ENCODE measurements around the gene WWOX.

DNA sequence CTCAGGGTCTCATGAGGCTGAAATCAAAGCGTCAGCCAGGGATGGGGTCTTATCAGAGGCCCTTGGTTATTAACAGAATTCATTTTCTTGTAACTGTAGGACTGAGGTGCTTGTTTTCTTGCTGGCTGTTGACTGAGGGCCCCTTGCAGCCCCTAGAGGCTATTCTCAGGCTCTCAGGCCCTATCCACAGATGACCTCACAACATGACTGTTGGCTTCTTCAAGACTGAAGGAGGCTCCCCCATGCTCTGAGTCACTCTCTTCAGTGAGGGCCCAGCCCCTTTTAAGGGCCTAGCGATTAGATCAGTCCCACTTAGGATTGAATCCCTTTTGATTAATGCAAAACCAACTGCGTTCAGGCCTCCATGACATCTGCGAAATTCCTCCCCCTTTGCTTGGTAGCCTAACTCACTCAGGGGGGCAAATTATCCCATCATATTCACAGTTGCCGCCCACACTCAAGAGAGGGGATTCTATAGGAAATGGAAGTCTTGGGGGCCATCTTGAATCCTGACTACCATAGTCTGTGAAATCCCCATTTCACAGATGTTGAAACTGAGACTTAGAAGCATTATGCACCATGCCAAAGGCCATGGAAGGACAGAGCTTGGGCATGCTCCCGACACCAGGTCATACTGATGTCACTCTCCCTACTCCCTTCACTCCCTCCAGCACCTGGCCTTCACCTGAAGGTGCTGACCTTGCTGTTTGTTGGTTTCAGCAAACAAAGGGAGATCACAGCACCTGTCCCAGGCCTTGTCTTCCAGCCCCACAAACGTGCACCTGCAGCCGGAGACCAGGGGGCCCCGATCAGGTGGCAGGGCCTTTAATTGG, 908.8 kb downstream of the WWOX start:
- TF ChIP-seq POLR2A (IDR thresholded peaks at IDR 0.05; ENCODE audit: control extremely low read depth in 1 of 2, low read depth in 2 of 2, low read length in 2 of 2) (no peak), CEBPB (IDR thresholded peaks at IDR 0.05; ENCODE audit: low read depth, low read length) (no peak), EZH2 (IDR thresholded peaks at IDR 0.05; ENCODE audit: low read depth, low read length, severe bottlenecking) (no peak), YY1 (IDR thresholded peaks at IDR 0.05; ENCODE audit: low read depth, low read length) (no peak), GTF2F1 (IDR thresholded peaks at IDR 0.05; ENCODE audit: borderline replicate concordance, low read depth, low read length) (no peak), BCL11A (IDR thresholded peaks at IDR 0.05; ENCODE audit: low read depth in 2 of 2, low read length in 2 of 2) (no peak), TCF12 (IDR thresholded peaks at IDR 0.05; ENCODE audit: low read depth, low read length) (no peak), SP4 (IDR thresholded peaks at IDR 0.05; ENCODE audit: low read length) (no peak), EGR1 (IDR thresholded peaks at IDR 0.05; ENCODE audit: borderline replicate concordance, low read depth, low read length) (no peak), FOSL1 (IDR thresholded peaks at IDR 0.05; ENCODE audit: insufficient read depth, low read depth, low read length) (no peak)
- TF ChIP-seq, protein P1, sequence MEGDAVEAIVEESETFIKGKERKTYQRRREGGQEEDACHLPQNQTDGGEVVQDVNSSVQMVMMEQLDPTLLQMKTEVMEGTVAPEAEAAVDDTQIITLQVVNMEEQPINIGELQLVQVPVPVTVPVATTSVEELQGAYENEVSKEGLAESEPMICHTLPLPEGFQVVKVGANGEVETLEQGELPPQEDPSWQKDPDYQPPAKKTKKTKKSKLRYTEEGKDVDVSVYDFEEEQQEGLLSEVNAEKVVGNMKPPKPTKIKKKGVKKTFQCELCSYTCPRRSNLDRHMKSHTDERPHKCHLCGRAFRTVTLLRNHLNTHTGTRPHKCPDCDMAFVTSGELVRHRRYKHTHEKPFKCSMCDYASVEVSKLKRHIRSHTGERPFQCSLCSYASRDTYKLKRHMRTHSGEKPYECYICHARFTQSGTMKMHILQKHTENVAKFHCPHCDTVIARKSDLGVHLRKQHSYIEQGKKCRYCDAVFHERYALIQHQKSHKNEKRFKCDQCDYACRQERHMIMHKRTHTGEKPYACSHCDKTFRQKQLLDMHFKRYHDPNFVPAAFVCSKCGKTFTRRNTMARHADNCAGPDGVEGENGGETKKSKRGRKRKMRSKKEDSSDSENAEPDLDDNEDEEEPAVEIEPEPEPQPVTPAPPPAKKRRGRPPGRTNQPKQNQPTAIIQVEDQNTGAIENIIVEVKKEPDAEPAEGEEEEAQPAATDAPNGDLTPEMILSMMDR (IDR thresholded peaks at IDR 0.05; ENCODE audit: control extremely low read depth in 1 of 3, insufficient read depth in 1 of 3, low read depth in 1 of 3, low read length in 3 of 3): peak in 1 of 3 experiments; percentile 13; a peak in 1 of 4 replicates
- TF ChIP-seq, protein P2, sequence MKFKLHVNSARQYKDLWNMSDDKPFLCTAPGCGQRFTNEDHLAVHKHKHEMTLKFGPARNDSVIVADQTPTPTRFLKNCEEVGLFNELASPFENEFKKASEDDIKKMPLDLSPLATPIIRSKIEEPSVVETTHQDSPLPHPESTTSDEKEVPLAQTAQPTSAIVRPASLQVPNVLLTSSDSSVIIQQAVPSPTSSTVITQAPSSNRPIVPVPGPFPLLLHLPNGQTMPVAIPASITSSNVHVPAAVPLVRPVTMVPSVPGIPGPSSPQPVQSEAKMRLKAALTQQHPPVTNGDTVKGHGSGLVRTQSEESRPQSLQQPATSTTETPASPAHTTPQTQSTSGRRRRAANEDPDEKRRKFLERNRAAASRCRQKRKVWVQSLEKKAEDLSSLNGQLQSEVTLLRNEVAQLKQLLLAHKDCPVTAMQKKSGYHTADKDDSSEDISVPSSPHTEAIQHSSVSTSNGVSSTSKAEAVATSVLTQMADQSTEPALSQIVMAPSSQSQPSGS (IDR thresholded peaks at IDR 0.05; ENCODE audit: low read length): no peak

All from H1 (cell line).